ENCODE results near the gene HAND2. TPM values are rescaled to one million over a fixed set of nuclear protein-coding genes. Genes with fewer than 3 reads are reported as not detected.

HAND2 gene
- not detected for total RNA-seq

GRCh38 chr4:173529477-173530325, at the start of gene HAND2:
Gene HAND2 (minus strand): TSS chr4:173530229. CDS start chr4:173529289, 940 bp downstream.
- no peak for DNase-seq (ENCODE audit: low read depth in 2 of 3, low spot score in 2 of 3)

GRCh38 chr4:173578956-173579355, 48.9 kb upstream of the HAND2 start:
- DNase-seq (ENCODE audit: low read depth in 2 of 3, low spot score in 2 of 3), result no peak

- DNase-seq (ENCODE audit: low read depth in 2 of 3, low spot score in 2 of 3), result no peak
Measured at GRCh38 chr4:173577963-173578362, 47.9 kb upstream of the HAND2 start.

GRCh38 chr4:173575482-173576152, 45.6 kb upstream of the HAND2 start:
- DNase-seq (ENCODE audit: low read depth in 2 of 3, low spot score in 2 of 3), result no peak

- no peak for DNase-seq (ENCODE audit: low read depth in 2 of 3, low spot score in 2 of 3)
Measured at GRCh38 chr4:173573725-173574124, 43.7 kb upstream of the HAND2 start.

- no peak for DNase-seq (ENCODE audit: low read depth in 2 of 3, low spot score in 2 of 3)
Measured at GRCh38 chr4:173573286-173573685, 43.3 kb upstream of the HAND2 start.

GRCh38 chr4:173572493-173573129, 42.6 kb upstream of the HAND2 start:
- DNase-seq (ENCODE audit: low read depth in 2 of 3, low spot score in 2 of 3), result no peak

GRCh38 chr4:173571620-173572019, 41.6 kb upstream of the HAND2 start:
- DNase-seq (ENCODE audit: low read depth in 2 of 3, low spot score in 2 of 3), result no peak

GRCh38 chr4:173565281-173565680, 35.3 kb upstream of the HAND2 start:
- DNase-seq (ENCODE audit: low read depth in 2 of 3, low spot score in 2 of 3), result no peak

GRCh38 chr4:173564461-173564860, 34.4 kb upstream of the HAND2 start:
- no peak for DNase-seq (ENCODE audit: low read depth in 2 of 3, low spot score in 2 of 3)

GRCh38 chr4:173560896-173561295, 30.9 kb upstream of the HAND2 start:
- no peak for DNase-seq (ENCODE audit: low read depth in 2 of 3, low spot score in 2 of 3)

- no peak for DNase-seq (ENCODE audit: low read depth in 2 of 3, low spot score in 2 of 3)
Measured at GRCh38 chr4:173556398-173557131, 26.5 kb upstream of the HAND2 start.

- no peak for DNase-seq (ENCODE audit: low read depth in 2 of 3, low spot score in 2 of 3)
Measured at GRCh38 chr4:173547889-173548288, 17.9 kb upstream of the HAND2 start.

- no peak for DNase-seq (ENCODE audit: low read depth in 2 of 3, low spot score in 2 of 3)
Measured at GRCh38 chr4:173546776-173547175, 16.7 kb upstream of the HAND2 start.

- DNase-seq (ENCODE audit: low read depth in 2 of 3, low spot score in 2 of 3), result no peak
Measured at GRCh38 chr4:173545440-173545839, 15.4 kb upstream of the HAND2 start.

- DNase-seq (ENCODE audit: low read depth in 2 of 3, low spot score in 2 of 3), result no peak
Measured at GRCh38 chr4:173543266-173543665, 13.2 kb upstream of the HAND2 start.

- no peak for DNase-seq (ENCODE audit: low read depth in 2 of 3, low spot score in 2 of 3)
Measured at GRCh38 chr4:173539986-173540385, 10.0 kb upstream of the HAND2 start.

- no peak for DNase-seq (ENCODE audit: low read depth in 2 of 3, low spot score in 2 of 3)
Measured at GRCh38 chr4:173538909-173539445, 8.9 kb upstream of the HAND2 start.

- no peak for DNase-seq (ENCODE audit: low read depth in 2 of 3, low spot score in 2 of 3)
Measured at GRCh38 chr4:173538148-173538908, 8.3 kb upstream of the HAND2 start.

- DNase-seq (ENCODE audit: low read depth in 2 of 3, low spot score in 2 of 3), result no peak
Measured at GRCh38 chr4:173537613-173538147, 7.7 kb upstream of the HAND2 start.

All from hematopoietic multipotent progenitor cell (in vitro differentiated cells).